ENCODE data around the gene MAP1A.

GRCh38 chr15:43471975-43472374, 45.4 kb upstream of the MAP1A start:
- no peak for TF ChIP-seq POLR2A (IDR thresholded peaks at IDR 0.05)
- no peak for TF ChIP-seq CTCF (IDR thresholded peaks at IDR 0.05)

Measured in lower leg skin (tissue), 3 donors.